ENCODE data around the gene FTCD. TPM values are rescaled to one million over a fixed set of nuclear protein-coding genes. Genes with fewer than 3 reads are reported as not detected.
"Not testable (repeated sequence)": the region's sequence is repeated elsewhere in the genome, so short reads cannot be mapped to it uniquely, and the experiment has no call there.

FTCD gene
- total RNA-seq, 1 experiment from 2014 or later: 0.40 TPM

DNA sequence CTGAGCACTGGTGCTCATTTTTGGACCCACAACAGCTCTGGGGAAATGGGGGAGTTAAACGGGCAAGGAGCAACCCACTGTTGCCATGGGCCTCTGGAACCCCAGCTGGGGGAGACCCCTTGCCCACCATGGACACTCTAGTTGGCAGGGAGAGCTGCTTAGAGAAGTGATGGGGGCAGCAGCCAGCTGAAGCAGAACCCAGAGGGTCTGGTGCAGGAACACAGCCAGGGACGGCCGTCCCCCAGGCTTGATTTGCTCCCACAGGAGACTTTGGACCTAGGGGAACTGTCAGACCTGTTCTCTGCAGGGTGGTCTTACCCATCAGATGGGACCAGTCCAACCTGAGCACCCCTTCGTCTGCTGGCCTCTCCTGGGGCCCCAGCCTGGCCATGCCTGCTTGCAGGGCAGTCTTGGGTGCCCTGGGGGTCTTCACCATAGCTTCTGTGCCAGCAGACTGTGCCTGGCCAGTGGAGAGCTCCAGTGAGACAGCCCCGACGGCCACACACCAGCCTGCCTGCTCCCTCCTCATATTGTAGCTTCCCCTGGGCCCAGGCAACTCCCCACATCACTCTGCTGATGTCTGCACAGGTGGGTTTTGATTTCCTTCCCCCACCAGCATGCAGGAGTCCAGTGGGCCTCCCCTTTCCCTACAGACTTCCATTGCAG is 17.6 kb upstream of the FTCD start:
- Histone ChIP-seq H3K9me2 (replicated peaks; ENCODE audit: low read length) (no peaks in the 10 kb centered on the region), H4K20me1 (ENCODE audit: low read length) (no peaks in the 10 kb centered on the region), H3K36me3 (ENCODE audit: low read depth, low read length) (0 out of 2 replicates have a peak, but pooled peaks cover 6% of the 10 kb centered on the region), H3K9me3 (ENCODE audit: low read length) (no peaks in the 10 kb centered on the region), H3K27ac (ENCODE audit: low read length) (no peak overlapping the region), H3K4me3 (ENCODE audit: low read length) (no peak overlapping the region), H3K79me2 (ENCODE audit: low read length) (peaks cover 31% of the 10 kb centered on the region), H2AFZ (ENCODE audit: low read length) (no peak overlapping the region), H3F3A (ENCODE audit: low read length, unreplicated experiment) (no peaks in the 10 kb centered on the region), H3K4me1 (ENCODE audit: insufficient read depth, low read length) (peaks cover 12% of the 10 kb centered on the region), H3K27me3 (ENCODE audit: low read length) (no peaks in the 10 kb centered on the region), H3K4me2 (ENCODE audit: low read length) (no peak overlapping the region), H3K9ac (ENCODE audit: low read length) (no peak overlapping the region)
- TF ChIP-seq, protein P1, sequence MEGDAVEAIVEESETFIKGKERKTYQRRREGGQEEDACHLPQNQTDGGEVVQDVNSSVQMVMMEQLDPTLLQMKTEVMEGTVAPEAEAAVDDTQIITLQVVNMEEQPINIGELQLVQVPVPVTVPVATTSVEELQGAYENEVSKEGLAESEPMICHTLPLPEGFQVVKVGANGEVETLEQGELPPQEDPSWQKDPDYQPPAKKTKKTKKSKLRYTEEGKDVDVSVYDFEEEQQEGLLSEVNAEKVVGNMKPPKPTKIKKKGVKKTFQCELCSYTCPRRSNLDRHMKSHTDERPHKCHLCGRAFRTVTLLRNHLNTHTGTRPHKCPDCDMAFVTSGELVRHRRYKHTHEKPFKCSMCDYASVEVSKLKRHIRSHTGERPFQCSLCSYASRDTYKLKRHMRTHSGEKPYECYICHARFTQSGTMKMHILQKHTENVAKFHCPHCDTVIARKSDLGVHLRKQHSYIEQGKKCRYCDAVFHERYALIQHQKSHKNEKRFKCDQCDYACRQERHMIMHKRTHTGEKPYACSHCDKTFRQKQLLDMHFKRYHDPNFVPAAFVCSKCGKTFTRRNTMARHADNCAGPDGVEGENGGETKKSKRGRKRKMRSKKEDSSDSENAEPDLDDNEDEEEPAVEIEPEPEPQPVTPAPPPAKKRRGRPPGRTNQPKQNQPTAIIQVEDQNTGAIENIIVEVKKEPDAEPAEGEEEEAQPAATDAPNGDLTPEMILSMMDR (conservative IDR thresholded peaks at IDR 0.05; ENCODE audit: low read depth, low read length): no peak
- TF ChIP-seq EZH2 (IDR thresholded peaks at IDR 0.05; ENCODE audit: low read length, unreplicated experiment) (no peak), EZH2phosphoT487 (IDR thresholded peaks at IDR 0.05; ENCODE audit: borderline replicate concordance, low read length) (no peak)
- BruUV-seq (replicated peaks): no TSS peak
- ATAC-seq (no peak), DNase-seq (no peak)
- CTCF ChIA-PET: no interaction called here
- intact Hi-C loops (cut with micrococcal nuclease): no loop called here
- POLR2A ChIA-PET (ENCODE audit: unreplicated experiment): no interaction called here

GRCh38 chr21:46171996-46172862 is 16.9 kb upstream of the FTCD start:
- intact Hi-C loops (cut with micrococcal nuclease): no loop called here
- Histone ChIP-seq H3K9ac (ENCODE audit: low read length) (no peak overlapping the region), H3K9me2 (replicated peaks; ENCODE audit: low read length) (no peaks in the 10 kb centered on the region), H3K27ac (ENCODE audit: low read length) (no peak overlapping the region), H3K4me2 (ENCODE audit: low read length) (no peak overlapping the region), H3F3A (ENCODE audit: low read length, unreplicated experiment) (no peaks in the 10 kb centered on the region), H3K36me3 (ENCODE audit: low read depth, low read length) (0 out of 2 replicates have a peak, but pooled peaks cover 6% of the 10 kb centered on the region), H3K79me2 (ENCODE audit: low read length) (peaks cover 27% of the 10 kb centered on the region), H3K4me1 (ENCODE audit: insufficient read depth, low read length) (peaks cover 12% of the 10 kb centered on the region), H4K20me1 (ENCODE audit: low read length) (no peaks in the 10 kb centered on the region), H3K4me3 (ENCODE audit: low read length) (no peak overlapping the region), H2AFZ (ENCODE audit: low read length) (no peak overlapping the region), H3K9me3 (ENCODE audit: low read length) (no peaks in the 10 kb centered on the region), H3K27me3 (ENCODE audit: low read length) (no peaks in the 10 kb centered on the region)
- DNase-seq: no peak
- no peak for ATAC-seq
- ChIA-PET POLR2A (ENCODE audit: unreplicated experiment) (no interaction called here), CTCF (no interaction called here)
- BruUV-seq (replicated peaks): no TSS peak
- TF ChIP-seq EZH2phosphoT487 (IDR thresholded peaks at IDR 0.05; ENCODE audit: borderline replicate concordance, low read length) (no peak), EZH2 (IDR thresholded peaks at IDR 0.05; ENCODE audit: low read length, unreplicated experiment) (no peak)
- TF ChIP-seq, protein P1 (conservative IDR thresholded peaks at IDR 0.05; ENCODE audit: low read depth, low read length): no peak

DNA sequence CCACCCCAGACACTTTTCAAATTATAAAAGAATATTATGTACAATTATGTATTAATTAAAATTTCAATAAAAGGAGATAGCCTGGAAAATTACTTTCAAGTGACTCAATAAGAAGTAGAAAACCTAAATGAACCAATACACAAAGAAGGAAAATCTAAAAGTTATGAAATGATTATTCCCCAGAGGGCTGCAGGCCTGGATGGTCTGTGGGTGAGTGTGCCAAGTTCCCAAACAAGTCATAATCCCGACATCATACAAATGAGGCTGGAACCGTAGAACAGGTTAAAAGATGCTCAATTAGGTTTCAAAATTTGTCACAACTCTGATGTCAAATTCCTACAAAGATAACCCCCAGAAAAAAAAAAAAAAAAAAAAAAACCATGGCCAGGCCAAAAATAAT is 16.2 kb upstream of the FTCD start:
- TF ChIP-seq, protein P1 (conservative IDR thresholded peaks at IDR 0.05; ENCODE audit: low read depth, low read length): no peak
- TF ChIP-seq EZH2 (IDR thresholded peaks at IDR 0.05; ENCODE audit: low read length, unreplicated experiment): no peak
- no peak for TF ChIP-seq EZH2phosphoT487 (IDR thresholded peaks at IDR 0.05; ENCODE audit: borderline replicate concordance, low read length)
- no peak overlapping the region for H2AFZ ChIP-seq (ENCODE audit: low read length)
- 0 out of 2 replicates have a peak, but pooled peaks cover 6% of the 10 kb centered on the region for H3K36me3 ChIP-seq (ENCODE audit: low read depth, low read length)
- H3K27ac ChIP-seq (ENCODE audit: low read length): no peak overlapping the region
- intact Hi-C loops (cut with micrococcal nuclease): no loop called here
- POLR2A ChIA-PET (ENCODE audit: unreplicated experiment): no interaction called here
- H3K9me3 ChIP-seq (ENCODE audit: low read length): no peaks in the 10 kb centered on the region
- peaks cover 12% of the 10 kb centered on the region for H3K4me1 ChIP-seq (ENCODE audit: insufficient read depth, low read length)
- no peak overlapping the region for H3K4me2 ChIP-seq (ENCODE audit: low read length)
- H3K27me3 ChIP-seq (ENCODE audit: low read length): no peaks in the 10 kb centered on the region
- no peak overlapping the region for H3K4me3 ChIP-seq (ENCODE audit: low read length)
- no peak for ATAC-seq
- peaks cover 27% of the 10 kb centered on the region for H3K79me2 ChIP-seq (ENCODE audit: low read length)
- no peak overlapping the region for H3K9ac ChIP-seq (ENCODE audit: low read length)
- BruUV-seq (replicated peaks): no TSS peak
- H3F3A ChIP-seq (ENCODE audit: low read length, unreplicated experiment): no peaks in the 10 kb centered on the region
- CTCF ChIA-PET: no interaction called here
- no peaks in the 10 kb centered on the region for H3K9me2 ChIP-seq (replicated peaks; ENCODE audit: low read length)
- no peak for DNase-seq
- no peaks in the 10 kb centered on the region for H4K20me1 ChIP-seq (ENCODE audit: low read length)

DNA sequence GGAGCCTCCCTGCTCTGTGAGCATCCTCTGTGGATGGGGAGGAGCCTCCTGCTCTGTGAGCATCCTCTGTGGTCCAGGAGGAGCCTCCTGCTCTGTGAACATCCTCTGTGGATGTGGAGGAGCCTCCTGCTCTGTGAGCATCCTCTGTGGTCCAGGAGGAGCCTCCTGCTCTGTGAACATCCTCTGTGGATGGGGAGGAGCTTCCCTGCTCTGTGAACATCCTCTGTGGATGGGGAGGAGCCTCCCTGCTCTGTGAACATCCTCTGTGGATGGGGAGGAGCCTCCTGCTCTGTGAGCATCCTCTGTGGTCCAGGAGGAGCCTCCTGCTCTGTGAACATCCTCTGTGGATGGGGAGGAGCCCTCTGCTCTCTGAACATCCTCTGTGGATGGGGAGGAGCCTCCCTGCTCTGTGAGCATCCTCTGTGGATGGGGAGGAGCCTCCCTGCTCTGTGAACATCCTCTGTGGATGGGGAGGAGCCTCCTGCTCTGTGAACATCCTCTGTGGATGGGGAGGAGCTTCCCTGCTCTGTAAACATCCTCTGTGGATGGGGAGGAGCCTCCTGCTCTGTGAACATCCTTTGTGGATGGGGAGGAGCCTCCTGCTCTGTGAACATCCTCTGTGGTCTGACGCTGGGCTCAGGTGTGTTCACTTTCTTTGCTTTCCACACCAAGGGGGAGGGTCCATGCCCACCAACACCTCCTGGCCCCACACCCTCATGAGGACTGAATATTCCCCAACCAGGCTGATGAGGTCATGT is 15.2 kb upstream of the FTCD start:
- H3K27me3 ChIP-seq (ENCODE audit: low read length); H3K4me3 ChIP-seq (ENCODE audit: low read length); H3K4me1 ChIP-seq (ENCODE audit: insufficient read depth, low read length); BruUV-seq (replicated peaks); H3K4me2 ChIP-seq (ENCODE audit: low read length); CTCF ChIA-PET; H3K36me3 ChIP-seq (ENCODE audit: low read depth, low read length); POLR2A ChIA-PET (ENCODE audit: unreplicated experiment); H2AFZ ChIP-seq (ENCODE audit: low read length); H3K27ac ChIP-seq (ENCODE audit: low read length); H3K9ac ChIP-seq (ENCODE audit: low read length); H4K20me1 ChIP-seq (ENCODE audit: low read length); ATAC-seq; H3F3A ChIP-seq (ENCODE audit: low read length, unreplicated experiment); intact Hi-C loops (cut with micrococcal nuclease); DNase-seq; H3K9me2 ChIP-seq (replicated peaks; ENCODE audit: low read length); H3K9me3 ChIP-seq (ENCODE audit: low read length): not testable (repeated sequence)
- H3K79me2 ChIP-seq (ENCODE audit: low read length): peaks cover 25% of the 10 kb centered on the region
